PC-3 (cell line): Measurements from ENCODE around the gene COMTD1. TPM values are rescaled to one million over a fixed set of nuclear protein-coding genes. Genes with fewer than 3 reads are reported as not detected.
A peak's percentile ranks its signal among the peaks of the same experiment; 100 is the strongest.
"Not testable (repeated sequence)": the region's sequence is repeated elsewhere in the genome, so short reads cannot be mapped to it uniquely, and the experiment has no call there.

ENCODE experiments used
- ATAC-seq: fragments of 200-7000 bp; cut with Tn5 transposase; 2 replicates; pipeline ENCODE4 v1.9.1; 2020; ENCODE audit warnings: mild to moderate bottlenecking, moderate library complexity
- BruUV-seq: library from RNA; stranded (reverse); fragments of 400-500 nt; replicated peaks from 2 replicates; lab custom pipeline; 2021; lab: Mats Ljungman, UMichigan
- CTCF ChIA-PET: fragments of 300-600 bp; sonication (Branson Sonifier 250); formaldehyde crosslinking; loops from one replicate; lab custom pipeline; 2022; ENCODE audit warnings: antibody characterized with exemption; lab: Charles Lee
- POLR2A ChIA-PET: fragments of 300-600 bp; sonication (Branson Sonifier 250); formaldehyde crosslinking; loops from one replicate; lab custom pipeline; 2022; ENCODE audit warnings: antibody characterized with exemption; ENCODE audit not compliant: unreplicated experiment; lab: Charles Lee
- DNase-seq: peaks from one replicate; pipeline ENCODE4 v3.0.0-alpha.2; 2015
- H2AFZ ChIP-seq: fragments of 300-600 bp; sonication (generic); 2 replicates; pipeline ENCODE4 v1.6.0; 2016; ENCODE audit warnings: antibody characterized with exemption, low read length
- H3F3A ChIP-seq: fragments of 300-600 bp; sonication (generic); one replicate; pipeline ENCODE4 v1.6.0; 2017; ENCODE audit warnings: antibody characterized with exemption, low read length, control low read depth, mild to moderate bottlenecking; ENCODE audit not compliant: unreplicated experiment
- H3K27ac ChIP-seq: fragments of 300-600 bp; sonication (generic); 2 replicates; pipeline ENCODE4 v1.5.1; 2016; ENCODE audit warnings: mild to moderate bottlenecking, low read length
- H3K27me3 ChIP-seq: fragments of 300-600 bp; sonication (generic); 2 replicates; pipeline ENCODE4 v1.6.1; 2016; ENCODE audit warnings: low read length, mixed read lengths
- H3K36me3 ChIP-seq: fragments of 300-600 bp; sonication (generic); 2 replicates; pipeline ENCODE4 v1.6.1; 2016; ENCODE audit warnings: low read depth, mixed run types, low read length, mixed read lengths
- H3K4me1 ChIP-seq: fragments of 300-600 bp; sonication (generic); 2 replicates; pipeline ENCODE4 v1.5.1; 2016; ENCODE audit warnings: low read length; ENCODE audit not compliant: insufficient read depth
- H3K4me2 ChIP-seq: fragments of 300-600 bp; sonication (generic); 2 replicates; pipeline ENCODE4 v1.6.0; 2016; ENCODE audit warnings: low read length
- H3K4me3 ChIP-seq: fragments of 300-600 bp; sonication (generic); 2 replicates; pipeline ENCODE4 v1.5.1; 2016; ENCODE audit warnings: mild to moderate bottlenecking, low read length, mixed read lengths
- H3K79me2 ChIP-seq: fragments of 300-600 bp; sonication (generic); 2 replicates; pipeline ENCODE4 v1.6.1; 2017; ENCODE audit warnings: low read length, mixed read lengths
- H3K9ac ChIP-seq: fragments of 300-600 bp; sonication (generic); 2 replicates; pipeline ENCODE4 v1.6.0; 2016; ENCODE audit warnings: mild to moderate bottlenecking, low read length
- H3K9me2 ChIP-seq: fragments of 300-600 bp; sonication (generic); replicated peaks from 2 replicates; pipeline ENCODE4 v1.6.1; 2016; ENCODE audit warnings: mixed run types, low read length, mixed read lengths
- H3K9me3 ChIP-seq: fragments of 300-600 bp; sonication (generic); 2 replicates; pipeline ENCODE4 v1.6.1; 2016; ENCODE audit warnings: low read length, mixed read lengths
- H4K20me1 ChIP-seq: fragments of 300-600 bp; sonication (generic); 2 replicates; pipeline ENCODE4 v1.6.1; 2016; ENCODE audit warnings: low read length, mixed read lengths
- EZH2 ChIP-seq: fragments of 300-600 bp; sonication (generic); IDR thresholded peaks from one replicate; pipeline ENCODE4 v1.6.1; 2017; ENCODE audit warnings: antibody characterized with exemption, mild to moderate bottlenecking, low read length; ENCODE audit not compliant: unreplicated experiment
- EZH2phosphoT487 ChIP-seq: fragments of 300-600 bp; sonication (generic); IDR thresholded peaks from 2 replicates; pipeline ENCODE4 v1.6.1; 2018; ENCODE audit warnings: mild to moderate bottlenecking, antibody characterized with exemption, low read length, borderline replicate concordance
- intact Hi-C: fragments of 100-400 bp; cut with micrococcal nuclease; formaldehyde crosslinking; loops from 2 replicates; pipeline ENCODE4 v1.9.0; 2023
- total RNA-seq: library from RNA; depleted of rRNA; stranded (reverse); fragments of >200 nt; gene quantifications from 2 replicates; pipeline ENCODE4 v1.2.3, GENCODE V29; 2014
- TF ChIP-seq, protein P1 (sequence below): fragments of 300-600 bp; sonication (generic); conservative IDR thresholded peaks from 2 replicates; pipeline ENCODE4 v1.5.1; 2017; ENCODE audit warnings: antibody characterized with exemption, low read depth, mild to moderate bottlenecking, low read length

Gene COMTD1
- total RNA-seq, 1 experiment from 2014 or later, result 183 TPM

DNA sequence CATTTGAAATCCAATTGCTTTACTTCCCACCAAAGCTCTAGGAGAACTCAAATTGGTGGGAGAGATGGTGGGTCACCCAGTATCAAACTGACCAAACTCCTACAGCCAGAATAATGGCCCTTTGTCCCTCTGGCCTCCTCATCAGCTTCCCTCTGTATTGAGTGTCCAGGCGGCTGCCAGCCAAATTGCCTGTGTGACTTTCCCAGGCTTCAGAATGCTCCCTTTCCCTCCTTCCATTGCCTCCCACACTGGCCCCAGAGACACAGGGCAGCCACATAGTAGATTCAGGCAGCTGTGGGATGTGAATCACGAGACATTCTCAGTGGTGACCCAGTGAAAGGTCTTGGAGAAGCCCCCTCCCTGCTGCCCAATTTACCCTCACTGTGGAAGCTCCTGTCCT, 37.9 kb downstream of the COMTD1 start:
- Histone ChIP-seq H3K9me2 (no peaks in the 10 kb centered on the region), H3K4me1 (peaks cover 40% of the 10 kb centered on the region), H3K27me3 (no peaks in the 10 kb centered on the region), H3F3A (peaks cover 13% of the 10 kb centered on the region), H3K9ac (no peak overlapping the region), H3K79me2 (no peaks in the 10 kb centered on the region), H3K27ac (no peak overlapping the region), H3K36me3 (no peaks in the 10 kb centered on the region), H3K4me3 (no peak overlapping the region), H4K20me1 (no peaks in the 10 kb centered on the region), H2AFZ (no peak overlapping the region), H3K4me2 (no peak overlapping the region), H3K9me3 (no peaks in the 10 kb centered on the region)
- no TSS peak for BruUV-seq
- ChIA-PET POLR2A (no interaction called here), CTCF (interaction anchor here (0.6 to 1.0 kb wide), 2 partner anchors 38 to 998 kb away, joined by 3 read pairs; partner anchors contain the start of gene COMTD1)
- TF ChIP-seq, protein P1, sequence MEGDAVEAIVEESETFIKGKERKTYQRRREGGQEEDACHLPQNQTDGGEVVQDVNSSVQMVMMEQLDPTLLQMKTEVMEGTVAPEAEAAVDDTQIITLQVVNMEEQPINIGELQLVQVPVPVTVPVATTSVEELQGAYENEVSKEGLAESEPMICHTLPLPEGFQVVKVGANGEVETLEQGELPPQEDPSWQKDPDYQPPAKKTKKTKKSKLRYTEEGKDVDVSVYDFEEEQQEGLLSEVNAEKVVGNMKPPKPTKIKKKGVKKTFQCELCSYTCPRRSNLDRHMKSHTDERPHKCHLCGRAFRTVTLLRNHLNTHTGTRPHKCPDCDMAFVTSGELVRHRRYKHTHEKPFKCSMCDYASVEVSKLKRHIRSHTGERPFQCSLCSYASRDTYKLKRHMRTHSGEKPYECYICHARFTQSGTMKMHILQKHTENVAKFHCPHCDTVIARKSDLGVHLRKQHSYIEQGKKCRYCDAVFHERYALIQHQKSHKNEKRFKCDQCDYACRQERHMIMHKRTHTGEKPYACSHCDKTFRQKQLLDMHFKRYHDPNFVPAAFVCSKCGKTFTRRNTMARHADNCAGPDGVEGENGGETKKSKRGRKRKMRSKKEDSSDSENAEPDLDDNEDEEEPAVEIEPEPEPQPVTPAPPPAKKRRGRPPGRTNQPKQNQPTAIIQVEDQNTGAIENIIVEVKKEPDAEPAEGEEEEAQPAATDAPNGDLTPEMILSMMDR, result no peak
- no peak for TF ChIP-seq EZH2
- no peak for TF ChIP-seq EZH2phosphoT487
- ATAC-seq (no peak), DNase-seq (no peak)
- intact Hi-C loops, result no loop called here

DNA sequence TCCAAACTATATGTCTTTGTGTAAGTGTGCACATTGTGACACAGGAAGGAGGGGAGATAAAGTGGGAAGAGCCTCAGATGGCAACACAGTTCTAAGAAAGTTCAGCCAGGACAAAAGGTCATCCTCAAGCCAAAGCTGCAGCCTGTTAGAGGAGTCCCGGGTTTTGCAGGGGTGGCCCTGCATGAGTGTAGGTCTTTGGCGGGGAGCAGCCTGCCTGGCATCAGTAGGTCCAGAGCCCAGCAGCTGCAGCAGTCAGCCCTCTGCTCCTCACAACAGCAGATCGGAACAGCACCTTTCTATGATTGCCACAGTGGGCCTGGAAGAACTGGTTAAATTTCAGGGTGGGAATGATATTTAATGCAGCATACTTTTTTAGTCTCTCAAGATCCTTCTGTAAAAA, 38.7 kb downstream of the COMTD1 start:
- no peak overlapping the region for H3K4me3 ChIP-seq
- H3K4me1 ChIP-seq, result peaks cover 36% of the 10 kb centered on the region
- ATAC-seq, result no peak
- DNase-seq, result no peak
- peaks cover 13% of the 10 kb centered on the region for H3F3A ChIP-seq
- no TSS peak for BruUV-seq
- CTCF ChIA-PET, result interaction anchor here (0.6 to 1.1 kb wide), 2 partner anchors 37 to 999 kb away, joined by 3 read pairs; no protein-coding TSS in a partner anchor
- H3K9ac ChIP-seq, result no peak overlapping the region
- H3K36me3 ChIP-seq, result no peaks in the 10 kb centered on the region
- H3K9me2 ChIP-seq, result no peaks in the 10 kb centered on the region
- no peaks in the 10 kb centered on the region for H3K9me3 ChIP-seq
- H3K79me2 ChIP-seq, result no peaks in the 10 kb centered on the region
- H4K20me1 ChIP-seq, result no peaks in the 10 kb centered on the region
- no peaks in the 10 kb centered on the region for H3K27me3 ChIP-seq
- TF ChIP-seq, protein P1, result no peak
- TF ChIP-seq EZH2 (no peak), EZH2phosphoT487 (no peak)
- intact Hi-C loops, result no loop called here
- POLR2A ChIA-PET, result no interaction called here
- H3K27ac ChIP-seq, result no peak overlapping the region
- no peak overlapping the region for H2AFZ ChIP-seq
- H3K4me2 ChIP-seq, result no peak overlapping the region

DNA sequence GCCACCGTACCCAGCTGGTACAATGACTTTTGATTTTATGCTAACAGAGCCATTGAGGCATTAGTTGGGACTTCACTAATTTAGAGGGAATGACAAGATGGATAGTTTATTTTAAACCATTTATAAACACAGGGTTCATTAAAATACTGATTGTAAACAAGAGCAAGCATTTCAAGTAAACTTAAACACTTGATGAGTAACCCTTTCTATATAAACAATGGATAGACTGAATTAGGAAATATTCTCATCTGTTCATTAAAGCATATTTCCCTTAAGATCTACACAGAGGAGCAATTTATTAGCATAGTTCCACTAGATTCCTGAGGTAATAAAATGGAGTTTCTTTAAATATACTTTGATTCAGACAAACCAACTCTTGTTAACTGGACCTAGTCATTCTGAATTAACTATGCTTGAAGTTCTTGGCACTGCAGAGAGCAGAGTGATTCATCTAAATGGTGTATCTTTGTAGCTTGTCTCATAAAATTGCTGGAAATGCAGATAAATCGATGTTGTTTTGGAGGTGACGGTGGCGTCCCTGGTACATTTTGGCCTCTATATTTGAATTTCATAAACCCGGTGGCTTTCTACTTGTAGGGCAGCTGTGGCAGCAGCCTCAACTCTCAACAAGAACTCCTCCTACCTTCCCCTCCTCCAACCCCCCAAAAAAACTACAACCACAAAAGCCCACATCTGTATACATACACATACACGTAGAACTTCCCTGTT, 40.6 kb downstream of the COMTD1 start:
- no TSS peak for BruUV-seq
- H3F3A ChIP-seq, result peaks cover 13% of the 10 kb centered on the region
- H3K4me2 ChIP-seq, result peak overlapping the region; percentile 54
- no peak overlapping the region; the same call in 1 of the 2 replicates for H3K9ac ChIP-seq
- ChIA-PET POLR2A (interaction anchor here (0.7 to 1.3 kb wide), 3 partner anchors 15 to 56 kb away, joined by 4 to 8 read pairs (median 4); no protein-coding TSS in a partner anchor), CTCF (interaction anchor here (0.6 to 1.5 kb wide), 4 partner anchors 9 to 40 kb away, joined by 3 to 9 read pairs (median 5); partner anchors contain the start of gene COMTD1)
- H3K9me2 ChIP-seq, result no peaks in the 10 kb centered on the region
- H4K20me1 ChIP-seq, result no peaks in the 10 kb centered on the region
- H3K27me3 ChIP-seq, result no peaks in the 10 kb centered on the region
- no peaks in the 10 kb centered on the region for H3K9me3 ChIP-seq
- DNase-seq (peak; percentile 98), ATAC-seq (peak; percentile 78)
- no peaks in the 10 kb centered on the region for H3K79me2 ChIP-seq
- TF ChIP-seq EZH2 (no peak), EZH2phosphoT487 (no peak)
- TF ChIP-seq, protein P1, result no peak
- peaks cover 37% of the 10 kb centered on the region for H3K4me1 ChIP-seq
- peak overlapping the region; percentile 4; the same call in 1 of the 2 replicates for H3K4me3 ChIP-seq
- H3K27ac ChIP-seq, result peak overlapping the region; percentile 75
- H2AFZ ChIP-seq, result peak overlapping the region; percentile 10; the same call in 1 of the 2 replicates
- no peaks in the 10 kb centered on the region for H3K36me3 ChIP-seq
- intact Hi-C loops, result loop anchor here (1.0 kb wide), 1 partner anchor 15 kb away; the partner anchor contains the start of gene VDAC2

DNA sequence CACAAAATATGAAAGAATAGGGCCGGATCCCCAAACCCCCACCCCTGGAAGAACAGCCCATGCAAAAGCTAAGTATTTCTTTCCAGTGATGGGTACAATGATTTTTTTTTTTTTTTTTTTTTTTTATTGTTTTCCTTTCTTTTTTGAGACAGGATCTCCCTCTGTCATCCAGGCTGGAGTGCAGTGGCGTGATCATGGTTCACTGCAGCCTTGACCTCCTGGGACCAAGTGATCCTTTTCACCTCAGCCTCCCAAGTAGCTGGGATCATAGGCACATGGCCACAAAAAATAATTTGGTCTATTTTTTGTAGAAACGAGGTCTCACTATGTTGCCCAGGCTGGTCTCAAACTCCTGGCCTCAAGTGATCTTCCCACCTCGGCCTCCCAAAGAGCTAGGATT, 41.1 kb downstream of the COMTD1 start:
- H4K20me1 ChIP-seq, H3K9ac ChIP-seq, ATAC-seq, H3K4me3 ChIP-seq, H3K9me2 ChIP-seq, H3K79me2 ChIP-seq, H3K27me3 ChIP-seq, BruUV-seq, H3K36me3 ChIP-seq, H3K9me3 ChIP-seq, DNase-seq, H2AFZ ChIP-seq: not testable (repeated sequence)
- H3K27ac ChIP-seq, result peak overlapping the region; percentile 75
- intact Hi-C loops, result loop anchor here (1.0 kb wide), 1 partner anchor 16 kb away; the partner anchor contains the start of gene VDAC2
- peak overlapping the region; percentile 54 for H3K4me2 ChIP-seq
- H3F3A ChIP-seq, result peaks cover 13% of the 10 kb centered on the region
- H3K4me1 ChIP-seq, result peaks cover 37% of the 10 kb centered on the region
- ChIA-PET POLR2A (interaction anchor here (0.6 to 1.0 kb wide), 2 partner anchors 15 to 16 kb away, joined by 4 to 9 read pairs; partner anchors contain the start of gene VDAC2), CTCF (interaction anchor here (0.6 to 1.5 kb wide), 6 partner anchors 9 to 41 kb away, joined by 3 to 12 read pairs (median 6); partner anchors contain the start of gene COMTD1)
